B cell (primary cell): ENCODE measurements around the gene MON1B.

ENCODE experiments used
- EZH2 ChIP-seq: IDR thresholded peaks from 2 replicates; pipeline ENCODE4 v1.6.1; 2012; ENCODE audit warnings: borderline replicate concordance, low read depth, mild to moderate bottlenecking, moderate library complexity, low read length; ENCODE audit not compliant: insufficient read depth, poor library complexity, severe bottlenecking
- TF ChIP-seq, protein P1 (sequence below): fragments of 200-600 bp; IDR thresholded peaks from one replicate; pipeline ENCODE4 v1.8.0; 2022; ENCODE audit warnings: antibody characterized with exemption, mild to moderate bottlenecking

DNA sequence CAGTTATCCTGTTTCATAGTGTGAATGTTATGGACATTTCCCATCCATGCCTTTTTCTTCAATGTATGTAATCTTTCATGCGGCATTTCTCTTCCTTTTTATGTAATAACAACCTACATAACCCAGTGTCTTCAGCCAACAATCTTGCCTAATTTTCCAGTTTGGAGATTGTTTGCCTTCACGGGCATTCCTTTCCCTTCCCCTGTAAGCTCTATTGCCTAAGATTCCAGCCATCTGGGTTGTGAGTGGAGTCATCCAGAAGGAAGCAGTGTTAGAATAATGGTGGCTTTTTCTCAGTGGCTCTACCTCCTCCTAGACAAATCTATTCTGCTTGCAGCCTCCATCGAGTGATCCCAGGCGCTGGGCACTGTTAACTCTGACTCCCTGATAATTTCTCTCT is 30.5 kb downstream of the MON1B start:
- TF ChIP-seq, protein P1, sequence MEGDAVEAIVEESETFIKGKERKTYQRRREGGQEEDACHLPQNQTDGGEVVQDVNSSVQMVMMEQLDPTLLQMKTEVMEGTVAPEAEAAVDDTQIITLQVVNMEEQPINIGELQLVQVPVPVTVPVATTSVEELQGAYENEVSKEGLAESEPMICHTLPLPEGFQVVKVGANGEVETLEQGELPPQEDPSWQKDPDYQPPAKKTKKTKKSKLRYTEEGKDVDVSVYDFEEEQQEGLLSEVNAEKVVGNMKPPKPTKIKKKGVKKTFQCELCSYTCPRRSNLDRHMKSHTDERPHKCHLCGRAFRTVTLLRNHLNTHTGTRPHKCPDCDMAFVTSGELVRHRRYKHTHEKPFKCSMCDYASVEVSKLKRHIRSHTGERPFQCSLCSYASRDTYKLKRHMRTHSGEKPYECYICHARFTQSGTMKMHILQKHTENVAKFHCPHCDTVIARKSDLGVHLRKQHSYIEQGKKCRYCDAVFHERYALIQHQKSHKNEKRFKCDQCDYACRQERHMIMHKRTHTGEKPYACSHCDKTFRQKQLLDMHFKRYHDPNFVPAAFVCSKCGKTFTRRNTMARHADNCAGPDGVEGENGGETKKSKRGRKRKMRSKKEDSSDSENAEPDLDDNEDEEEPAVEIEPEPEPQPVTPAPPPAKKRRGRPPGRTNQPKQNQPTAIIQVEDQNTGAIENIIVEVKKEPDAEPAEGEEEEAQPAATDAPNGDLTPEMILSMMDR, result no peak
- no peak for TF ChIP-seq EZH2
